ENCODE data around the gene CADPS. TPM values are rescaled to one million over a fixed set of nuclear protein-coding genes. Genes with fewer than 3 reads are reported as not detected.

Gene CADPS
- total RNA-seq, 1 experiment from 2014 or later, result 0.18 TPM

GRCh38 chr3:62749657-62750056, 125.6 kb downstream of the CADPS start:
- no peak for DNase-seq (ENCODE audit: low read depth)

- no peak for DNase-seq (ENCODE audit: low read depth)
These were observed 126.1 kb downstream of the CADPS start for GRCh38 chr3:62749130-62749529.

DNA sequence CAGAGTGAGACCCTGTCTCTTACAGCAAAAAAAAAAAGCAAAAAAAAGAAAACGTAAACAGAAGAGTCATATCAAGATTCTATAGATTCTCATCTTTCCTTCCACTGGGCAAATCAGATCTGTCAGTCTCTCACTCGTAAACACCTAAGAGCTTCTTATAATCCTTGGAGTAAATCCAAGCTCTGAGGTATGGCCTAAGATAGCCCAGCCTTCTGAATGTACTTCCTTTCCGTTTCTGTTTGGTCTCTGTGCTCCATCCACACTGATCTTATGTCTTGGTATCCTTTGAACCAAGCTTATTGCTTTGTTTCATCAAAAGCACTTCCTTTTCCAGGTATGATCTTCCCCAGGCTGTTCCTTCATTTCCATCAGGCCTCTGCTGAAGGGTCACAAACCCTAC, 137.8 kb downstream of the CADPS start:
- DNase-seq (ENCODE audit: low read depth), result no peak

DNA sequence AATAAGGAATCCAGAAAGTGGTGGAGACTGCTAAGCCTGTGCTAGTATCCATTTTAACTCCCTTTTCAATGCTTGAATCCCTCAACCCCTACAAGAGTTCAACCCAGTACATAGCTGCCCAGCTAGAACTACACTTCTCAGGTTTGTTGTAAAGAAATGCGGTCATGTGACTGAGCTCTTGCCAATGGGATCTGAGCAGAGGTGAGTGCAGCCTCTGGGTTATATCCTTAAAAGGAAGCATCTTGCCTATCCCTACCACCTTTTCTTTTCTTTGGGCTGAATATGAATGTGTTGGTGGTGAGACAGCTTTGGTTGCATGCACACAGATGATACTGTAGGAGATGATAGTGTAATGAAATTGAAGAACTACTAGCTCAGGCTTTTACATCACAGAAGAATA, 139.7 kb downstream of the CADPS start:
- no peak for DNase-seq (ENCODE audit: low read depth)

- no peak for DNase-seq (ENCODE audit: low read depth)
These were observed 142.9 kb downstream of the CADPS start for GRCh38 chr3:62732183-62732904.

- no peak for DNase-seq (ENCODE audit: low read depth)
These were observed 147.2 kb downstream of the CADPS start for GRCh38 chr3:62727981-62728380.

DNA sequence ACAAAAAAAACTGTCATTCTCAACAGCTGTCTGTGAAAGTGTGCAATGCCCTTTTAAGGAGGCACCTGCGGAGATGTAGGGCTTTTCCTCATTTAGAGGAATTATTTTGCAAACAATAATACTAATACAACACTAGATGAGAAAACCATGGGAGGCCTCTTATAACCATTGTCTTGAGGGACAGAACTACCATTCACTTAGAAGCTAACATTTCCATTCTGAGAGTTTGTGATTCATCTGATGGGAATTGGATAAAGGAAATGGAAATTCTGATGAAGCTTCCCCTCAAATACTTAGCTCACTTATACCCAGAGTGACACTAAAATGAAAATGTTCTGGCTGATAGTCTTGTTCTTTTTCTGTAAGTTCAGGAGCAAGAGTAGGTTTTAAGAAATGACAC, 147.7 kb downstream of the CADPS start:
- DNase-seq (ENCODE audit: low read depth), result peak; percentile 71

DNA sequence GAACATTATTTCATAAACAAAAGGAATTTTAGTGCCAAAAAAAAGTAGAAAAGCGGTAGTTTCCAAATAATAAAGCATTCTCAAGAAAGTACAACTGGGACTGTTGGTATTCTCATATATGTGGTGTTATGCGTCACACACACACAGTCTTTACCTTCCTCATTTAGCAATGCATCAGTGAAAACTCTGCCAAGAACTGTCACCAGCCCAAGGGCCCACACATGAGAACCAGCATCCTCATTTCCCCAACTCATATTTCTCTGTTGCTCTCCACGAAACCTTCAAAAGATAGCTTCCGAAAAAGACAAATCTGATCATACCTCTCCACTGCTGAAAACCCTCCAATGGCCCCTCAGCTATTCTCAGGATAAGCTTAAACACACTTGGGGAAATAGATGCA, 150.7 kb downstream of the CADPS start:
- DNase-seq (ENCODE audit: low read depth), result no peak

- DNase-seq (ENCODE audit: low read depth), result no peak
These were observed 151.3 kb downstream of the CADPS start for GRCh38 chr3:62723914-62724217.

DNA sequence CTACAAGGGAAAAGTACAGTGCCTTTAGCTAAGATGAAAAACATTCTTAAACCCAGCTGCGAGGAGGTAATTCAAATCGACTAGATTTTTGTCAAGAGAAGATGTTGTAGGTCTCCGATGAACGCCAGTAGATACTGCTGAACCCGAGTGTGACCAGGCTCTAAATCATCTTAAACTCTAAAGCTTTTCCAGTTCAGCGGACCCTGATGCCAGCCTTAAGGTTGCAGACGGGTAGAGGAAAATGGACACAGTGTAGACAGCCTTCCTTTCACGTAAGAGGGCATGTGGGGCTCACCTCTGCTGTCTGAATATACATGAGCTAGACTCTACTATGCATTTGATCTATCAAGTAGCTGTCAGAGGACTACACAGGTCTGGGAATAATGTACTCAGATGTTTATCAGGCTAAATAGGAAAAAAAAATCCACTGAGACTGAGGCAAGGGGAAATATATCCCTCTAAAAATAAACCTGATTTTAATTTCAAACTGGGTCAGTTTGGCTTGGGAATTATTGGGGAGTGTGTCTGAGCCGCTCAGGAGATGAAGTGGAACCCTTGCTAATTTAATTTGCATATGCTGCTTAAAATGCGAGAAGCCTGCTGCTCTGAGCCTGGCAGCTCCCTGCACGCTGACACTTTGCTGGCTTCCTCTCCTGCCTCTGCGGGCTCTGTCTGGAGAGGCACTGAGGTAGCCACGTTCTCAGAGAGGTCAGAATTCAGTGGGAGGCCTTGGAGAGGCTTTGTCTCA, 151.9 kb downstream of the CADPS start:
- no peak for DNase-seq (ENCODE audit: low read depth)

DNA sequence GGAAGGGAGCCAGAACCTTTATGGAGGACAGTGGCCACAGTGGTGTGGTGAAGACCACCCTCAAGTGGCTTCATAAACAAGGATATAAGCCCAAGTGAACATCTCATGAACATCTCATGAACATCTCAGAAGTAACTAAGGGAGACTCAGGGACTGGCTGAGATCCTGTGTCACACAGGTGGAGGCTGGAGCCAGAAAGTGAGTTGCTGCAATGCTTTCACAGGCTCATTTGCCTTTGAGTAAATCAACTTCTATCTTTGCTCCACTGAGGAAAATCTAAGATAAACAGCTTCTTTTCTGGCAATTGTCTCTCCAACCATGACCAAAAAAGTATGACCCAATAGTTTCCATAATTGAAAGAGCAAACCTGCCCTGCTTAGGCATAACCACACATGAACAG, 152.9 kb downstream of the CADPS start:
- DNase-seq (ENCODE audit: low read depth), result no peak

GRCh38 chr3:62718515-62719320, 156.5 kb downstream of the CADPS start:
- peak; percentile 70 for DNase-seq (ENCODE audit: low read depth)

- DNase-seq (ENCODE audit: low read depth), result peak; percentile 7
These were observed 157.2 kb downstream of the CADPS start for GRCh38 chr3:62718011-62718410.

DNA sequence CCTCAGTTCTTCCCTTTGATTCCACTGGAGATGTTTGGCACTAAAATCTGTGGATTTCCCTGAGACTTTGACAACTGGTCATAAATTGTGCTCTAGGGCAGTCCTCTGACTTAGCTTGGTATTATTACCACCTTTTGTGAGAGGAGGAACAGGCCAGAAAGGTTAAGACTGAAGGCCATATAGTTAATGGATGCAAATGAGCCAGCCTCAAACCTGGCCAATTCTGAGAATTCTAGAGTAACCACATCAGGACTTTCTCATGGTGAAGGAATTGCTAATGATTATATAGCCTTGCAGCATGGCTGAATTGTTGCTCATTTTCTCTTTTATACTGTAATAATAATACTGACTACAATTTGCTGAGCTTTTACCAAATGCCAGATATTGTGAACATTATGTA, 162.5 kb downstream of the CADPS start:
- DNase-seq (ENCODE audit: low read depth), result no peak

DNA sequence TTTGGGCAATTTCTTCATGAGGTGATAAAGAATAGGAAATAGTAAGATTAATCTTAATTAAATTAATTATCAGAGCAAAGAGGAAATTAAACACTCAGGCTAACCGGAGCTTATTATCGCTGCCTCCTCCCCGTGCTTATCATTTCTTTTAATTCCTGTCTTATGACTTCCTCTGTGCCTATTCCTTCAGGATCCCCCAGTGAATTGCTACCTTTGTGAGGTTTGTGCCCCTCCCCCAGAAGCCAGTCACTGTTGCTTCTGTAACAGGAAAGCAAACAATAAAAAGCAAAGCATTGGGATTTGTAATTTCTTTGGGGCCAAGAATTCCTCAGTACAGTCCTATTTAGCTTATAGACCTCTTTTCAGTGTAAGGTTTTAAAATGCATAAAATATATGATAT, 164.5 kb downstream of the CADPS start:
- no peak for DNase-seq (ENCODE audit: low read depth)

- no peak for DNase-seq (ENCODE audit: low read depth)
These were observed 166.4 kb downstream of the CADPS start for GRCh38 chr3:62708638-62709373.

DNA sequence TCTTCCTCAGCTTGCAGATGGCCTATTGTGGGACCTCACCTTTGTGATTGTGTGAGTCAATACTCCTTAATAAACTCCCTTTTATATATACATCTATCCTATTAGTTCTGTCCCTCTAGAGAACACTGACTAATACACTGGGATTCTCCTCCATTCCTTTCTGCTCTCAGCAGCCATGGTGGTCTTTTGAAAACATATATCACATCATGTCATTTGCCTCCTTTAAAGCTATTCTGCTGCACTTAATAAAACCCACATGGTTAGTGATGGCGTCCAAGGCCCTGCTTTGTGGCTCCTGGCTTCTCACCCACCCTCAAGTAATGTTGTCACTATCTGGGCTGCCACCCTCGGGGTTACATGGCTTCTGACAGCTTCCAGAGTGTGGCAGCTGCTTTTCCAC, 169.5 kb downstream of the CADPS start:
- no peak for DNase-seq (ENCODE audit: low read depth)

DNA sequence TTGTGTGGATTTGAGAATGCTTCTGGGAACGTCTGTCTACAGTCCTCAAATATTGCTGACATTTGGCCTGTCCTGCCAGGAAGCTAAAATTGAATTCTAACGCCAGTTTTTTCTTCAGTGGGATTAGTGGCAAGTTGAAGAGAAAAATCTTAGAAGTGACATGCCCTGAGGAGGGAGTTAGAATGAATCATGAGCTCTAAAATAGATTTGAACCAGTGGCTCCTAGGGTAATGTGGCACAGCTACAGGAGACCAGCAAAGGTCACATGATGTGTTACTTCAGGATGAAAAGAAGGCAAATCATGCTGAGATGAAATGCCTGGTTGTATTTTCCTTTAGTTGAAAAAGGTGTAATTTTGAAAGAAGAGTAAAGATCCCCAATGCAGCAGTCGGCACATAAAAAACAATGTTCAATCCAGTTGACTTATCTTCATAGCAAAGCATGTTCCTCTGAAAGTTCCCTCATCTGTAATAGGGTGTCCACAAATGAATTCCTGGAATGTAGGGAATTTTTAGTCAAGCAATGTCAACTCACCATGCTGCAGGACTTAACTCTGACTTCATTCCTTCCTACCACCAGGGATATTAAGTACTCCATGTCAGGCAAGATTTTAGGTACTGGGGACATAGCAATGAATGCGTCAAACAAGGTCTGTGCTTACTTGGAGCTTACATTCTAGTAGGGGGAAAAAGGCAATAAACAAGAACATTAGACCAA, 171.6 kb downstream of the CADPS start:
- DNase-seq (ENCODE audit: low read depth), result no peak

- no peak for DNase-seq (ENCODE audit: low read depth)
These were observed 174.9 kb downstream of the CADPS start for GRCh38 chr3:62700357-62700756.

DNA sequence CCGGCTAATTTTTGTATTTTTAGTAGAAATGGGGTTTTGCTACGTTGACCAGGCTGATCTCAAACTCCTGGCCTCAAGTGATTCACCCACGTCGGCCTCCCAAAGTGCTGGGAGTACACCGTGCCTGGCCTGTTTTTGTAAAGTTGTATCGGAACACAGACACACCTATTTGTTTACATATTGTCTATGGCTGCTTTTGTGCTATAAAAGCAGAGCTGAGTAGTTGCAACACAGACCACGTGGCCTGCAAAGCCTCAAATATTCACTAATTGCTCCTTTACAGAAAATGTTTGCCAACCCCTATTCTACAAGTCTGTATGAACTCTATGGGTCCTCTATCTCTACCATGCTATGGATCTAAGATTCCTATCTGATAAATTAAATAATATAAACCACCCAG, 175.5 kb downstream of the CADPS start:
- no peak for DNase-seq (ENCODE audit: low read depth)

- no peak for DNase-seq (ENCODE audit: low read depth)
These were observed 179.2 kb downstream of the CADPS start for GRCh38 chr3:62696011-62696410.

Measured in HT1080 (cell line).